Neuronal stem cell (in vitro differentiated cells): Measurements from ENCODE around the gene PHRF1.

Experiments
- DNase-seq: peaks from one replicate; pipeline ENCODE4 v3.0.0-alpha.2; 2013; ENCODE audit warnings: low spot score
- H2AFZ ChIP-seq: one replicate; pipeline ENCODE4 v1.6.1; 2013; ENCODE audit warnings: mild to moderate bottlenecking, low read length, inconsistent platforms
- H2AK5ac ChIP-seq: 2 replicates; pipeline ENCODE4 v1.6.1; 2013; ENCODE audit warnings: low read depth, mild to moderate bottlenecking, inconsistent platforms, low read length, moderate library complexity, mixed read lengths
- H2BK120ac ChIP-seq: 2 replicates; pipeline ENCODE4 v1.6.1; 2013; ENCODE audit warnings: low read depth, mild to moderate bottlenecking, inconsistent platforms, low read length, moderate library complexity, mixed read lengths
- H2BK12ac ChIP-seq: one replicate; pipeline ENCODE4 v1.6.1; 2013; ENCODE audit warnings: low read length, inconsistent platforms
- H2BK15ac ChIP-seq: 2 replicates; pipeline ENCODE4 v1.6.1; 2013; ENCODE audit warnings: mild to moderate bottlenecking, low read length, inconsistent platforms, mixed read lengths
- H2BK5ac ChIP-seq: one replicate; pipeline ENCODE4 v1.6.1; 2013; ENCODE audit warnings: inconsistent platforms, mild to moderate bottlenecking, low read length, moderate library complexity
- H3K14ac ChIP-seq: one replicate; pipeline ENCODE4 v1.6.1; 2013; ENCODE audit warnings: low read length, inconsistent platforms
- H3K18ac ChIP-seq: 2 replicates; pipeline ENCODE4 v1.6.1; 2013; ENCODE audit warnings: low read length, inconsistent platforms
- H3K23ac ChIP-seq: 2 replicates; pipeline ENCODE4 v1.6.1; 2013; ENCODE audit warnings: low read depth, mild to moderate bottlenecking, mixed read lengths, low read length, inconsistent platforms; ENCODE audit not compliant: poor library complexity
- H3K27ac ChIP-seq: replicated peaks from 3 replicates; pipeline ENCODE4 v1.5.1; 2013; ENCODE audit warnings: low read length, inconsistent platforms
- H3K27me3 ChIP-seq, 3 experiments: 2 replicates each; pipeline ENCODE4 v1.6.1; 2013; ENCODE audit warnings: low read length in 3 of 3, mild to moderate bottlenecking in 2 of 3, inconsistent platforms in 1 of 3, low read depth in 1 of 3, mixed read lengths in 1 of 3, moderate library complexity in 1 of 3; ENCODE audit not compliant: control insufficient read depth in 3 of 3, insufficient read depth in 3 of 3
- H3K36me3 ChIP-seq, 2 donors: replicated peaks in 1 of 2; 2 replicates each; pipeline ENCODE4 v1.6.1; 2013; ENCODE audit warnings: low read length in 2 of 2; ENCODE audit not compliant: control insufficient read depth in 2 of 2, insufficient read depth in 2 of 2
- H3K4ac ChIP-seq: 2 replicates; pipeline ENCODE4 v1.6.1; 2013; ENCODE audit warnings: inconsistent platforms, mild to moderate bottlenecking, low read length, moderate library complexity
- H3K4me1 ChIP-seq, 2 donors: 1 replicate in 1 of 2; 2 replicates in 1 of 2; pipeline ENCODE4 v1.6.1; 2013; ENCODE audit warnings: low read length in 2 of 2, low read depth in 1 of 2; ENCODE audit not compliant: control insufficient read depth in 2 of 2, insufficient read depth in 1 of 2
- H3K4me2 ChIP-seq: one replicate; pipeline ENCODE4 v1.6.1; 2013; ENCODE audit warnings: mild to moderate bottlenecking, low read length, inconsistent platforms; ENCODE audit not compliant: insufficient read depth, poor library complexity, severe bottlenecking
- H3K4me3 ChIP-seq, 2 donors: 2 replicates each; pipeline ENCODE4 v1.5.1; 2013; ENCODE audit warnings: low read length in 2 of 2, mild to moderate bottlenecking in 2 of 2, inconsistent platforms in 1 of 2, moderate library complexity in 1 of 2
- H3K79me1 ChIP-seq: one replicate; pipeline ENCODE4 v1.6.1; 2013; ENCODE audit warnings: low read depth, mild to moderate bottlenecking, inconsistent platforms, low read length, moderate library complexity
- H3K9ac ChIP-seq: one replicate; pipeline ENCODE4 v1.6.1; 2013; ENCODE audit warnings: mild to moderate bottlenecking, low read depth, low read length, inconsistent platforms; ENCODE audit not compliant: poor library complexity
- H3K9me3 ChIP-seq, 2 donors: replicated peaks in 1 of 2; 2 replicates each; pipeline versions ENCODE3 to v1.6.1; 2013; ENCODE audit warnings: low read length in 2 of 2, mild to moderate bottlenecking in 2 of 2, inconsistent platforms in 1 of 2, low read depth in 1 of 2, mixed read lengths in 1 of 2, moderate library complexity in 1 of 2; ENCODE audit not compliant: control insufficient read depth in 2 of 2, insufficient read depth in 1 of 2
- H4K8ac ChIP-seq: one replicate; pipeline ENCODE4 v1.6.1; 2013; ENCODE audit warnings: low read depth, mild to moderate bottlenecking, inconsistent platforms, low read length, moderate library complexity
- H4K91ac ChIP-seq: one replicate; pipeline ENCODE4 v1.6.1; 2013; ENCODE audit warnings: low read length, low read depth, mild to moderate bottlenecking, inconsistent platforms; ENCODE audit not compliant: poor library complexity
- WGBS, 2 donors: extraction: QIAGEN DNeasy Blood & Tissue Kit; methylation state at CpG; one replicate each; pipeline ENCODE4 v1.1.7; 2013; ENCODE audit warnings: missing lambda C conversion rate in 2 of 2, mixed read lengths in 1 of 2; ENCODE audit not compliant: insufficient read length in 2 of 2, insufficient replicate concordance in 1 of 2; ENCODE audit errors: extremely low coverage in 2 of 2; 5-methylcytosine and 5-hydroxymethylcytosine counted together

The PHRF1 gene

DNA sequence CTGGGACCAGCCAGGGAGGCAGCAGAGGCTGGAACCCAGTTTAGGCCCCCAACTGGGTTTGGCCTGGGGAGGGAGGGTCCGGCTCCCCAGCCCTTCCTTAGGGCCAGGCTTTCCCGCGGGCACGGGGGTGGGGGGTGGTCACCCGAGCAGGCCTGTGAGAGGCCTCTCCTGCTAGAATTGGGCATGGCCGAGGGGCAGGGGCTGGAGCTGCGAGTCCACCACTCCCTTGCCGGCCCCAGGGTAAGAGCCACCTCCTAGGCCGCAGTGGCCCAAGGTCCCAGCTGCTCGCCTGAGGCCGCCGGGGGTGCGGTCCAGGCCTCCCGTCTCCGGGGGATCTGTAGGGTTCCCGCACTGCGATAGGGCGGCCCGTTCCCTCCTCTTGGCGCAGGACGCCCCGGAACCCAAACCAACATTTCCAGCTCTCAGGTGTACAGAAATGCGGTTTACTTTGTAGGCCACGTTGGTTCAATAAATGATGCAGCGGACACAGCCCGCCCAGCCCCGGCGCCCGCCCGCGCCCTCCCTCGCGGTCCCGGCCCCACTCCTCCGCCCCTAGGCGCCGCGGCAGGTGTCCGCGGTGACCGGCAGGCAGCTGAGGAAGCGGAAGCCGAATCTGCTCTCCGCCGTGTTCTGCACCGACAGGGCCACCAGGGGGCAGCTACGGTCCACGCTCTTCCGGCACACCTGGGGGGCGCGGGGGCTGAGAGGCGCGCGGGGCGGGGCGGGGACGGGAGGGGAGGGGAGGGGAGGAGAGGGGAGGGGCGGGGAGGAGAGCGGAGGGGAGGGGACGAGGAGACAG, 21.6 kb upstream of the PHRF1 start:
- Histone ChIP-seq H3K9ac (no peak overlapping the region), H2AK5ac (peak overlapping the region; percentile 96), H3K36me3 (no peaks in the 10 kb centered on the region), H2BK15ac (peak overlapping the region; percentile 83), H4K8ac (no peak overlapping the region), H3K23ac (peak overlapping the region; percentile 44), H3K4me1 (peaks cover 4 to 7% of the 10 kb centered on the region in 2 donors), H2BK12ac (peak overlapping the region; percentile 97), H2AFZ (peak overlapping the region; percentile 95), H3K4me2 (peak overlapping the region; percentile 69), H3K9me3 (peaks cover 0 to 4% of the 10 kb centered on the region in 2 donors), H3K27ac (no peak overlapping the region), H4K91ac (no peak overlapping the region), H2BK5ac (no peak overlapping the region), H3K4me3 (peak overlapping the region in 1 of 2 donors; percentile 50), H3K18ac (peak overlapping the region; percentile 44), H3K4ac (no peak overlapping the region), H3K79me1 (peaks cover 1% of the 10 kb centered on the region), H3K14ac (peak overlapping the region; percentile 47), H3K27me3 (peaks cover 16 to 47% (median 36%) of the 10 kb centered on the region in 3 experiments), H2BK120ac (no peak overlapping the region)
- WGBS, 2 donors = no CpG with 5 or more reads among the region's 60 CpGs
- peak; percentile 87 for DNase-seq

DNA sequence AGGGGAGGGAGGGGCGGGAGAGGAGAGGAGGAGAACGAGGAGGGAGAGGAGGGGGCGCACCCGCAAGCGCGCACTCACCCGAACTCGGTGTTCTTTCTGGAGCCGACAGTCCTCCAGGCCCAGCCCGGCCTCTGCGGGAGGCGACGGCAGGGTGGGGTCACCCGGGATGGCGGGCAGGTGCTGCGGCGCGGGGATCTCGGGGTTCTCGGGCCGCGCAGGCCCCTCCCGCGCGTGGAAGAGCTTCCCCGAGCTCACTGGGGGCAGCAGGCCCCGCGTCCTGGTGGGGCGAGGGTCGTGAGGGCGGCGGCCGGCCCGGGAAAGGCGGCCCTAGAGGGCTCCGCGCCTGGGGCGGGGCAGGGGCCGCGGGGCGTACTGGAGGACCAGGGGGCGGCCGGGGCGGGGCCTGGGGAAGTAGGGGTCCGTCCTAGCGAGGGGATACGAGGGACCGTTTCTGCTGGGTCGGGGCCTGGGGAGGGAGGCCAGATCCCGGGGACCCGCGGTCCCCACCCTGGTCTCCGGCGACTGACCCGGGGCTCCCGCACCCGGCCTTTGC, 21.0 kb upstream of the PHRF1 start:
- H3K36me3 ChIP-seq = no peaks in the 10 kb centered on the region
- no peak overlapping the region for H4K8ac ChIP-seq
- peak overlapping the region; percentile 90 for H2BK12ac ChIP-seq
- peak overlapping the region; percentile 95 for H2AFZ ChIP-seq
- peak overlapping the region; percentile 93 for H3K23ac ChIP-seq
- DNase-seq = no peak
- H2BK120ac ChIP-seq = peak overlapping the region; percentile 81
- H3K27me3 ChIP-seq = peaks cover 16 to 53% (median 36%) of the 10 kb centered on the region in 3 experiments
- H3K18ac ChIP-seq = peak overlapping the region; percentile 99
- H3K27ac ChIP-seq = no peak overlapping the region
- H2BK15ac ChIP-seq = peak overlapping the region; percentile 58
- peak overlapping the region; percentile 84 for H3K9ac ChIP-seq
- peak overlapping the region; percentile 100 for H3K4me2 ChIP-seq
- H3K9me3 ChIP-seq = peaks cover 0 to 4% of the 10 kb centered on the region in 2 donors
- H3K4ac ChIP-seq = no peak overlapping the region
- H3K4me3 ChIP-seq = peak overlapping the region; percentile 38 to 84
- peak overlapping the region; percentile 66 for H2BK5ac ChIP-seq
- peaks cover 1% of the 10 kb centered on the region for H3K79me1 ChIP-seq
- no CpG with 5 or more reads among the region's 57 CpGs for WGBS, 2 donors
- no peak overlapping the region for H4K91ac ChIP-seq
- no peak overlapping the region for H3K14ac ChIP-seq
- peaks cover 10 to 12% of the 10 kb centered on the region in 2 donors for H3K4me1 ChIP-seq
- peak overlapping the region; percentile 81 for H2AK5ac ChIP-seq

DNA sequence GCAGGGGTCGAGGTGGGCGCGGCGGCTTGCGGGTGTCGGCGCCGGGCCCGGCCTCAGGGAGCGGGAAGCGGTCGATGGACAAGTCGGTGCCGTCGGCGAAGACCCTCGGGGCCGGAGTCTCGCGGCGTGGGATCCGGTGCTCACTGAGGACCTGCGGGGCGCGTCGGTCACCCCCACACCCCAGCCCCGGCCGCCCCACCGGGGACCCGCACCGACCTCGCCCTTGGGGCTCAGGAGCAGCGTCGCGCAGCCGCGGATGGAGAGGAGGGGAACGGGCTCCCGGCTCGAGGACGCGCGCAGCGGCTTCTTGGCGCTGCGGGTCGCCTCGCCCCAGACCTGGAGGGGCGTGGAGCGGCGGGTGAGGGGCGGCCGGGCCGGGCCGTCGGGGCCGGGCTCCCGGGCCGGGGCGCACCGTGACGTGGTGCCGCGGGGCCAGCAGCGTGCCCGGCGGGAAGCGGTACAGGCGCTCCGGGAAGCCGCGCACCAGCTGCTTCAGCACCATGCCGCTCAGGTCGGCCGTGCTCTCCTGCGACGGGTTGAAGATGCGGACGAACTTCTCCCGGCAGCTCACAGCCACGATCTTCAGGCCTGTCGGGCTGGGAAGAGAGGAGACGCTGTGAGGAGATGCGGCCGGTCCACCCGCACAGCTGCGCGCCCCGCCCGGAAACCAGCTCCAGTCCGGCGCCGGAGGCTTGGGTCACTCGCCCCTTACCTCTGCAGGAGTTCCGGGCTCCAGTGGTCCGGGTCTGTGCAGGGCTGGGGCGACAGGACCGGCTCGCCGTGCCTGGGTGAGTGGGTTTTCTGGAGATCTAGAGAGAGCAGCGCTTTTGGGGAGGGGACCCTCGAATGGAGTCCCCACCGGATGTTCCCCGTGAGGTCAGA, 20.2 kb upstream of the PHRF1 start:
- no peak overlapping the region for H2BK15ac ChIP-seq
- no peak for DNase-seq
- H2BK120ac ChIP-seq = peak overlapping the region; percentile 81
- no peak overlapping the region for H4K91ac ChIP-seq
- WGBS, 2 donors = no CpG with 5 or more reads among the region's 104 CpGs
- H3K27me3 ChIP-seq = peaks cover 16 to 53% (median 36%) of the 10 kb centered on the region in 3 experiments
- peak overlapping the region; percentile 95 for H2AFZ ChIP-seq
- peak overlapping the region; percentile 55 for H3K23ac ChIP-seq
- peak overlapping the region; percentile 100 for H3K4me2 ChIP-seq
- H2BK12ac ChIP-seq = peak overlapping the region; percentile 41
- H3K18ac ChIP-seq = peak overlapping the region; percentile 99
- H3K14ac ChIP-seq = peak overlapping the region; percentile 84
- H4K8ac ChIP-seq = no peak overlapping the region
- peak overlapping the region; percentile 38 to 84 for H3K4me3 ChIP-seq
- H3K9ac ChIP-seq = peak overlapping the region; percentile 84
- H2BK5ac ChIP-seq = peak overlapping the region; percentile 66
- peaks cover 10 to 14% of the 10 kb centered on the region in 2 donors for H3K4me1 ChIP-seq
- H2AK5ac ChIP-seq = peak overlapping the region; percentile 81
- no peak overlapping the region for H3K27ac ChIP-seq
- peaks cover 1% of the 10 kb centered on the region for H3K79me1 ChIP-seq
- no peaks in the 10 kb centered on the region for H3K36me3 ChIP-seq
- peaks cover 0 to 4% of the 10 kb centered on the region in 2 donors for H3K9me3 ChIP-seq
- H3K4ac ChIP-seq = no peak overlapping the region
